Pericardium fibroblast (primary cell): Measurements from ENCODE around the gene SFN. TPM values are rescaled to one million over a fixed set of nuclear protein-coding genes. Genes with fewer than 3 reads are reported as not detected.

ENCODE experiments used
- total RNA-seq: library from RNA; depleted of rRNA; stranded (reverse); fragments of >200 nt; gene quantifications from 2 replicates; pipeline ENCODE4 v1.2.3, GENCODE V29; 2015

SFN gene
- not detected in 2 replicates for total RNA-seq

GRCh38 chr1:26862781-26863684 lies at the start of gene SFN:
Gene SFN (plus strand): TSS chr1:26863149. CDS start chr1:26863213, 64 bp downstream.

GRCh38 chr1:26826261-26827105 lies 36.5 kb upstream of the SFN start, which contains the start of gene ZDHHC18:
Gene ZDHHC18 (plus strand): TSS chr1:26826688. CDS start chr1:26826805, 117 bp downstream.

GRCh38 chr1:26889551-26890466 lies 26.9 kb downstream of the SFN start, which contains the start of gene GPN2:
Gene GPN2 (minus strand): TSS chr1:26890283. CDS start chr1:26890096, 187 bp downstream.

GRCh38 chr1:26900001-26900814 lies 37.3 kb downstream of the SFN start, which contains the start of gene GPATCH3:
Gene GPATCH3 (minus strand): TSS chr1:26900467. CDS start chr1:26900442, 25 bp downstream.

Other genes with a start within 250 kb of the SFN start
- gene ARID1A, start 167.1 kb upstream of the SFN start, total RNA-seq: 18.8 and 21.3 TPM in 2 replicates
- gene PIGV, start 75.2 kb upstream of the SFN start, total RNA-seq: 7.7 and 25.5 TPM in 2 replicates
- gene ZDHHC18, start 36.5 kb upstream of the SFN start, total RNA-seq: 5.0 and 12.1 TPM in 2 replicates
- 8.5 and 8.8 TPM in 2 replicates for gene GPN2, start 27.1 kb downstream of the SFN start, total RNA-seq
- gene GPATCH3, start 37.3 kb downstream of the SFN start, total RNA-seq: 7.8 and 9.0 TPM in 2 replicates
- not detected in 2 replicates for gene NR0B2, start 50.8 kb downstream of the SFN start, total RNA-seq
- gene NUDC, start 58.6 kb downstream of the SFN start, total RNA-seq: 40.8 and 58.8 TPM in 2 replicates
- not detected in 2 replicates for gene KDF1, start 97.3 kb downstream of the SFN start, total RNA-seq
- gene TRNP1, start 130.5 kb downstream of the SFN start, total RNA-seq: 205 and 207 TPM in 2 replicates
- 29.8 and 32.7 TPM in 2 replicates for gene TENT5B, start 149.7 kb downstream of the SFN start, total RNA-seq